NCI-H146 treated with DMSO at 0.1 percent for 48 hours (cell line): ENCODE measurements around the gene SMPD1.

Source experiments
- DNase-seq: peaks from one replicate; lab custom pipeline; 2025; ENCODE audit not compliant: unreplicated experiment; lab: John Stamatoyannopoulos, UW

SMPD1 gene

GRCh38 chr11:6389905-6390717, at the start of gene SMPD1:
Gene SMPD1, plus strand, starts transcription at chr11:6390474. Its CDS starts 125 bp downstream, at chr11:6390599.
- DNase-seq = peak; percentile 96

- no peak for DNase-seq
These were observed 44.9 kb upstream of the SMPD1 start for GRCh38 chr11:6345366-6345765.

GRCh38 chr11:6350043-6350442, 40.2 kb upstream of the SMPD1 start:
- no peak for DNase-seq

- no peak for DNase-seq
These were observed 39.8 kb upstream of the SMPD1 start for GRCh38 chr11:6350486-6350885.

- no peak for DNase-seq
These were observed 38.4 kb upstream of the SMPD1 start for GRCh38 chr11:6351782-6352382.

- DNase-seq = peak; percentile 94
These were observed 36.8 kb upstream of the SMPD1 start for GRCh38 chr11:6353367-6353987.

- no peak for DNase-seq
These were observed 35.4 kb upstream of the SMPD1 start for GRCh38 chr11:6354651-6355485.

- DNase-seq = no peak
These were observed 33.7 kb upstream of the SMPD1 start for GRCh38 chr11:6356503-6357055.

- DNase-seq = no peak
These were observed 33.1 kb upstream of the SMPD1 start for GRCh38 chr11:6357222-6357621.

- no peak for DNase-seq
These were observed 30.1 kb upstream of the SMPD1 start for GRCh38 chr11:6360183-6360582.

GRCh38 chr11:6362185-6362872, 27.9 kb upstream of the SMPD1 start:
- DNase-seq = no peak

GRCh38 chr11:6362873-6363678, 27.2 kb upstream of the SMPD1 start:
- DNase-seq = peak; percentile 48

GRCh38 chr11:6365659-6366058, 24.6 kb upstream of the SMPD1 start:
- DNase-seq = no peak

GRCh38 chr11:6371825-6372224, 18.4 kb upstream of the SMPD1 start:
- DNase-seq = no peak

GRCh38 chr11:6377902-6378639, 12.2 kb upstream of the SMPD1 start:
- DNase-seq = peak; percentile 41

GRCh38 chr11:6378640-6378989, 11.7 kb upstream of the SMPD1 start:
- DNase-seq = no peak

- DNase-seq = no peak
These were observed 5.1 kb upstream of the SMPD1 start for GRCh38 chr11:6385046-6385777.
